Measurements from ENCODE around the gene AOPEP.

Gene AOPEP

DNA sequence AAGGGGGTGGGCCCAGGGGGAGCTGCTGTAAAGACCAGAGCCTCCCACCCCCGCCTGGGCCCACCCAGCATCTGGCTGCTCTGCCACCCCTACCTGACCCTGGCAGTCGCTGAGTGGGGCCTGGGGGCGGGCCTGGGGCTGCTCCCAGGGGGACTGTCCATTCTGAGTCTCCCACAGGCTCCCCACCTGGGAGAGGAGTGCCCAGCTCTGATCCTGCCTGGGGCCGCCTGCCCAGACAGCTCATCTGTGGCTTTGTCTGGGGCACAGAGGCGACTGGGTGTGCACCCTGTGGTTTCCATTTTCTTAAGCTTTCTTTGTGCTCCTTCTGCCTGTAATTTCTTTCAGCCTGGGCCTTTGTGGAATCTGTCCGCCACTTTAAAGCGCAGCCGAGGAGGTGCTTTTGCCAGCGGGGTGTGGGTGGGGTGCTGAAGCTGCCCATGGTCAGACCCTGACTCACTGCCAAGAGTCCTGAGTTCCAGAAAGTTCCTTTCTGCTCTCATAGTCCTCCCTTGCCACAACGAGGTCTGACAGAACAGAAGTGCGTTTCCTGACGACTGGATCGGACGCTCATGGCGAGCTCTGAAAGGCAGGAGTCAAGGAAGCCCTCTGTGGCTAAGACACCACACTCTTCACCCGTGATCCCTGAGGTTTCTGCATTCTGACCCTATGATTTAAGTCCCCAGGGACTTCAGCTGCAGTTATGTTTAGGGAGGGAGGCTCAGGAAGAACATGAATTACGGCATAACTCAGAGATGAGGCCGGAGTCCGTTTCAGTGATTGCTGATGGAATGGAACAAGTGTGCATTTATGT is 366.0 kb downstream of the AOPEP start:
- DNase-seq (ENCODE audit: low read depth, low spot score), result peak; percentile 71

GRCh38 chr9:95093586-95093985 is 367.1 kb downstream of the AOPEP start:
- no peak for DNase-seq (ENCODE audit: low read depth, low spot score)

DNA sequence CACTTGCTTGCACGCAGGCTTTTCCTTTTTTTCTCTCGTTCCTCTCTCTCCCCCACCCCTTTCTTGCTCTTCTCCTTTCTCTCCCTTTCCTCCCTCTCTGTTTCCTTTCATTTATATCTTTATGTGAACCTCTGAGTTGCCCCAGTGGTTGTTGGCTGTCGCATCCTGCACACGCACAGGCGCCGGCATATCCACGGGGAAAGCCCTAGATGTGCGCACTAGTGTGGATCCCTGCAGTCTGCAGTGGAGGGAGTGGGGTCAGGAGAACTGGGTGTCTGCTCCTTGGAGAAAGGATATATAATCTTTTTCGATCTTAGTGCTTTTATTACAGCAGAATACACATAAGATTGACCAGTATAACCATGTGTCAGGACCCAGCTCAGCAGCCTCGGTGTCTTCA is 367.5 kb downstream of the AOPEP start:
- no peak for DNase-seq (ENCODE audit: low read depth, low spot score)

DNA sequence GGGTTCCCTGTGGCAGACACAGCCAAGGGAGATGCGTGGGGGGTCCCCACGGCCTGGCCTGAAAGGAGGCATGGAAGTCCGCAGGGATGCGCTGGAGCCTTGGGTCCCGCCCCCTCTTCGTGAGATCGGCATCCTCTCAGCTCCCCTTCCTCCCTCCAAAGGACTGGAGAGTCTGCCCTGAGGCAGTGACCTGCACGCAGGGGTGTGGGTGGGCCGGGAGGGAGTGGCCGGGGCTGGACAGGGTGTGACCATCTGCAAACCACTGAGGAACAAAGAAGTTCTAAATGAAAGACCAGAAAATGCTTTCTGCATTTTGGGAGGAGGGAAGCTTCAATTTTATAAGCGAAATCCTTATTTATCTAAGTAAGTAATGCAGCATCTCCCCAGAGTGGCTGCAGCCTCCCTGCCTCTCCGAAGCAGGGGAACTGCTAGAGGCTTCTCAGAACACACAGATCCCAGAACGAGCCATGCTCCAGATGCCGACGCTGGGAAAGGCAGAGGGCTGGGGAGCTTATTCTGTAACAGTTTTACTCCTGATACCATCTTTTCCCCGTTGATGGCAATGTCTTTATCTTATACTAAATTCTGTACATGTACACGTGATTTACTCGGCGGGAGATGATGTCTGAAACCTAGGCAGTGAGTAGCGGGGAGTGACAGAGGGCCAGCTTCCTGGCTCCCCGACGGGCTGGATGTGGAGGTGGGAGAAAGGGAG is 369.3 kb downstream of the AOPEP start:
- no peak for DNase-seq (ENCODE audit: low read depth, low spot score)

- DNase-seq (ENCODE audit: low read depth, low spot score), result no peak
Observed at GRCh38 chr9:95096381-95096780, 369.9 kb downstream of the AOPEP start.

DNA sequence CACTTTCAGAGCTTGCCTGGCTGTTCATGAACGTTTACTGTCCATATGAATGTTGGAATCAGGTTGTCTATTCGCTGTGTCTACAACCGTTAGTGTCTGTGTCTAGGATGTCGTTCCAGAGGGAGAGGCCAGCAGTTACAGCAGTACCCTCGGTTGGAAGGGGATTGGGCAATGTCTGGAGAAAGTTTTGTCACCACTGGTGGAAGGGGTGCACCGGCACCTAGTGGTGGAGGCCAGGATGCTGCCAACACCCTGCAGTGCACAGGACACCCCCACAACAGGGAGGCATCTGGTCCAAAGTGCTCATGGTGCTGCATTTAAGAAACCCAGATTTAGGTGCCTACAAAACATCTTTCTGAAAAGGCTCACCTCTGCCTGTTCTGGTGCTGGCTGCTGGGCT is 370.3 kb downstream of the AOPEP start:
- DNase-seq (ENCODE audit: low read depth, low spot score), result no peak

GRCh38 chr9:95097279-95097678 is 370.8 kb downstream of the AOPEP start:
- no peak for DNase-seq (ENCODE audit: low read depth, low spot score)

DNA sequence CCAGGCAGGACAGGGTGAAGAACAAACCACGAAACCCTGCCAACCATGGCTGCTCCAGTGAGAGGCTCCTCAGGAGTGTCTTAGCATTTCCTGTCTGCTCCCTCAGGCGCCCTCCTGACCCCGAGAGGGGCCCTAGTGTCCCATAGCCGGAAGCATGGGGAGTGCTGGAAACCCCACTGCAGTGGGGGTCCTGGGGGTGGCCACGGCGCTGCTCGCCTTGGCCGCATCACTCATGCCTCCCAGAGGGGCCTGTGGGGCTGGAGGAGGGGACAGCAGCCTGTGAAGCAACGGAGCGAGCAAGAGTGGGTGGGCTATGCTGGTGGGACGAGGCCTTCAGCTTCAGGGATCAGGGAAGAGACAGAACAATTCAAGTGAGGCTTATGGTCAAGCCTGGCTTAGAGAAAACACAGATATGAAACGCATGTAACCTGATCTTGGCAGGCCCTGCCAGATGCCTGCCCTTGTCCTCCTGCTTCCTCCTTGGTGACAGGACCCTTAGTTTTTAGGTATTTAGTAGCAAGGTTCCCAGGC is 372.0 kb downstream of the AOPEP start:
- DNase-seq (ENCODE audit: low read depth, low spot score), result no peak

GRCh38 chr9:95099321-95100070 is 373.0 kb downstream of the AOPEP start:
- DNase-seq (ENCODE audit: low read depth, low spot score), result no peak

GRCh38 chr9:95100071-95100627 is 373.6 kb downstream of the AOPEP start:
- no peak for DNase-seq (ENCODE audit: low read depth, low spot score)

GRCh38 chr9:95101326-95101725 is 374.8 kb downstream of the AOPEP start:
- DNase-seq (ENCODE audit: low read depth, low spot score), result no peak

- DNase-seq (ENCODE audit: low read depth, low spot score), result no peak
Observed at GRCh38 chr9:95102001-95102433, 375.5 kb downstream of the AOPEP start.

DNA sequence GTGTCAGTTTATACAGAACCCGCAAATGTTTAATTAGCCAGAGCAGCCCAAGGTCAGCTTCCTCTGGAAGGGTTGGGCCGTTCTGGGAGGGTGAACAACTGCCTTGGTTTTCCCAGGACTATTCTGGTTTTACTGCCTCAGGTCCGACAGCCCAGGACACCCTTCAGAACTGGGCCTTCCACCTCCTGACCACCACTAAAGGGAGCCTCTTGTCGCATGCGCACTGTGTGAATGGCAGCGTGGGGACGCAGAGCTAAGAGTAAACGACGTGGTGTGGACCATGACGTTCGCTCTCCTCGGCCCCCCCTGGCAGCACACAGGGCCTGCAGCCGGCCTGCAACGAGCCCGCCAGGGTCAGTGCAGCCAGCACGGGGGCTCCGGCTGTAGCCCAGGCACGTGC is 376.1 kb downstream of the AOPEP start:
- DNase-seq (ENCODE audit: low read depth, low spot score), result no peak

DNA sequence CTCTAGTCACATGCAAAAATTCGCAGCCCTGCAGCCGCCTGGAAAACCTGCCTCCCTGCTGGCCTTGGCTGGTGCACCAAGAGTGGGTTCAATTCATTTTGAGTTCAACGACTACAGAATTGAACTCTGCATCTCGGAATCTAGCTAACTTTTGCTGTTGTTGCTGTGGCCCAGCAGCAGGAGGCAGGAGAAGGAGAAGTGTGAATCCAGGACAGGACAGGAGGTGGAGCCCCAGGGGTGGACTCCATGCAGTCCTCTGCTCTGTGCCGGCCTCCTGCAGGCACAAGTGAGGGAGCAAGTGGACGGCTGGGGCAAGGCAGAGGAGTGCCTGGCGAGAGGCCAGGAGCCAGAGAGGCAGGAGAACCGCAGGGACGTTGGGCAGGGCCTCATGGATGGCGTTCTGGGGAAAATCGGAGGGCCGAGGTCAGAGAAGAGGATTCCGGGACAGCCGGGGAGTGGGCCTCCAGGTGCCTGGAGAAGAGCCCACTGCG is 376.8 kb downstream of the AOPEP start:
- DNase-seq (ENCODE audit: low read depth, low spot score), result no peak

DNA sequence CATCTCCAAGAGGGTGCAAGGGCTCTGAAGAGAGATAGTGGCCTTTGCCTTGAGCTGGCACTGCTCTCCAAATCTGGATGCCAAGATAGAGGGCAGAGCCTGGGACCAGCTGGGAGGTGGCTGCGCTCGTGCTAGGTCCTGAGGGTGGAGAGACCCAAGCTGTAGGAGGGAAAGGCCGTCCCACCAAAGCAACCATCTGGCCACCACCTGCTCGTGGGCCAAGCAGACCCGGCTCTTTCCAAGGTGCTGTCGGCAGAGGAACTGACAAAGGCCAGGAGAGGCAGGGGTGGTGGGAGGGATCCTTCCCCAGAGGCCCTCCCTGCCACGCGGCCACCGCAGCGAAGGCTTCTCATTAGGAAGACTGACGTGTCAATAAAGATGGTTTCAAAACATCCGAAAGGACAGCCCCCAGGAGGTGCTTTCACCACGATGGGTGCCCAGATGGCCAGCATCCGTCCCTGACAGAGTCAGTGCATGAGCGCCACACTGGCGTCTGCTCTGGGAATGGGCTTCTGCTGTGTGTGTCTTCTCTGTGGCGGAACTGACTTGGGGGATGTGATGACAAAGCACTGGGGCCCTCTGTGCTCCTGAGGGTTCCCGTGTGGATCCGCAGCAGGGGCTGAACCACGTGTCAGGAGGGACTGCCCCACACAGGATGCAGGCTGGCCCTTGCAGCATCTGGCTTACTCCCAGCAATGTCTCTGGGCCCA is 377.5 kb downstream of the AOPEP start:
- no peak for DNase-seq (ENCODE audit: low read depth, low spot score)

DNA sequence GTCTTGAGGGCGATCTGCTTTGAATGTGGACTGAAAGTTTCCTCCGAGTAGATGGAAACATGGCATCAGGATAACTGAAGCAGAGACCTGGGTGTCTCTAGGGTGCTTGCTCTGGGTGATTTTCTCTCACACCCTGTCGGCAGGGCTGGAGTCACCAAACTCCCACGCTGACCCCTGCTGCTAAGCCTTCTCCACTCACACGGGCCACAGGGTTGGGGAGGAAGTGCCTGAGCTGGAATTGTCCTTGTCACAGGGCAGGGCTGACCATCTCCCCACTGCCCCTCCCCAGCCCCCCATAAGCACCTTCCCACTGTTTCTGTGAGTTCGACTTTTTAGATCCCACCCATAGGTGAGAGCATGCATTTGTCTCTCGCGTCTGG is 378.1 kb downstream of the AOPEP start:
- no peak for DNase-seq (ENCODE audit: low read depth, low spot score)

DNA sequence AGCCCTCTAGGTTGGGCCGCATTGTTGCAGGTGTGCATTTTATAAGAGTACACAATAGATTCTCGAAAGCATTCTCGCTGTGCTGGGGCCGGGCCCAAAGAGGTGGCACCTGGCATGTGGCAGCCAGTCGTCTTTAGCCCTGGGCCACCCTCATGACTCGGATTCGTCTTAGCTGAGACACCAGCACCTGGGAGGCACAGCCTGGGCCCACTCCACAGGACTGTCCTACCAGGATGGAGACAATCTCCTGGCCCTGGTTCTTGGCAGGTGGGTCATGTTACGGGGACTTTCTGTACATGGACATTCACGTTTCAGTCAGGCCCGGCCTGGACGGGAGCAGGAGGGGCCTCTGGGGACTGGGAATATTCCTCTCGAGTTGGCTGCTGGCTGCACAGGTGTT is 378.5 kb downstream of the AOPEP start:
- DNase-seq (ENCODE audit: low read depth, low spot score), result no peak

DNA sequence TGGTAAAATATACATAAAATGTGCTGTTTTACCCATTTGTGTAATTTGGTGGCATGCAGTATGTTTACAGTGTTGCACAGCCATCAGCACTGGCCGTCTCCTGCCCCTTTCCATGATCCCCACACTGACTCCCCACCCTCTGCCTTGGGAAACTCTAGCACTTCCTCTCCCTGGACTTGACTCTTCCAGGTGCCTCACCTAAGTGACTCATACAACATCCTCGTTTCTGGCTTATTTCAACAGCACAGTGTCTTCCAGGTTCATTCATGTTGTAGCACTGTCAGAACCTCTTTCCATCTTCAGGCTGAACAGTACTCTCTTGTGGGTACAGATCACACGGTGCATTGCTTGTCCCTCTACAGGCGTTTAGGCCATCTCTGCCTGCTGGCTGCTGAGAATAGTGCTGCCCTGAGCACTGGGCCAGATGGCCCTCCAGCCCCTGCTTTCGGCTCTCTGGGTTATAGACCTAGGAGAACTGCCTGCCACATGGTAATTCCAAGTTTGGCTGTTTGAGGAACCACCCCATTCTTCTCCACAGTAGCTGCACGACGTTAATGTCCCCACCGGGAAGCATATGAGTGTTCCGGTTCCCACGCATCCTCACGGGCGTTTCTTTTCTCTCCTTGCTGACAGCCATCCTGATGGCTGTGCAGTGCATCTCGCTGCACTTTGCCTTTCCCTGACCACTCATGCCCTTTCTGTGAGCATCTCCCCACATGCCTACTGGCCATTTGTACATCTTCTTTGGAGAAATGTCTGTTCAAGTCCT is 379.2 kb downstream of the AOPEP start:
- DNase-seq (ENCODE audit: low read depth, low spot score), result no peak

DNA sequence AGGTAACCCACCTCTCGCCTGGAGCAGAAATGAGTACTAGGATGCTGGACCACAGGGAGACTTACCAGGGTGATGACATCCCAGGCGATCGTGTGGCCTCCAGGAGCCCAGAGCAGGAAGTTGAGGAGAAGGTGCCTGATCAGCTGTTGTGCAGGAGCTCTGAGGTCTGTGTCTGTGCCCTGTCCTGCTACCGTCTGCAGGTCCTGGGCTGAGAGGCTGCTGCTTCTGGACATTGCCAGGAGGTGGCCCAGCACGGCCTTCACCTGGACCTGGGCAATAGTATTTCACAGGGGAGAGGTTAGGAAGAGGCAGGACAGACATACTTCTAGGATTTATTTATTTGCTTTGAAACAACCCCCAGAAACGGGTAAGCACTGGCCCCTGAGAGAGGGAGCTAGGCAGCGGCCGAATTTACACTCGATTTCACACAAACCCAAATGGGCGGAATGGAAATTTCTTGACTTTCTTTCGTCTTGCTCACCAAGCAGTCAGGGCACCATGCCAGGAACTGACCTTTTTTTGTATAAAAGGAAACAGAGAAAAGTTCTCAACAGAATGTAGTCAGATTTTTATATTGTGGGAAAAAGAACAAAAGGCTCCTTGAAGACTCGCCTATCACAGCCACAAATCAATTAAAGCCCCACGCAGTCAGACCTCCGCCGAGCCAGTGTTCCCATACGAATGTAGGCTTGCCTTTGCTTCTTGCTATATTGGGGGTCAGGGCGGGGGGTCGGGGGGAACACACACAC is 380.7 kb downstream of the AOPEP start:
- DNase-seq (ENCODE audit: low read depth, low spot score), result no peak

DNA sequence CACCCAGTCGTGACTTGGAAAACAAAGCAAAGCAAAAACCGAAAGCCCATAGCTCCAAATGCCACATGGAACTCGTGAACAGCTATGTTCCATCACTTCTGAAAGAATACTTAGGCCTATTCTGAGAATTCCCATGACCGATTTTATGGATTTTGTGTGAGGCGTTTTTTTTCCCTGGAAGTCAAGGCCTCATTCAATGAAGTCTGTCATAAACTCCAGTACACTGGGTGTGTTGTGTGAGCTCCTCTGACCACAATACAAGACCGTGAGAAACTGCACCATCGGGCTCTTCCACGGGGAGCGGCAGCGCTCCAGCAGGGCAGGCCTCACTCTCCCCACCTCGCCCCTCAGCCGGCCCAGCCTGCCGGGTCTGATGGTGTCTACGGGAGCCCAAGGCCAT is 381.5 kb downstream of the AOPEP start:
- no peak for DNase-seq (ENCODE audit: low read depth, low spot score)

Data from smooth muscle cell of the brain vasculature (primary cell).